GOT3 (cell line): ENCODE results near the gene MPPED1.

Source experiments
- DNase-seq: peaks from one replicate; lab custom pipeline; 2025; ENCODE audit warnings: mixed read lengths; lab: John Stamatoyannopoulos, UW

MPPED1 gene

DNA sequence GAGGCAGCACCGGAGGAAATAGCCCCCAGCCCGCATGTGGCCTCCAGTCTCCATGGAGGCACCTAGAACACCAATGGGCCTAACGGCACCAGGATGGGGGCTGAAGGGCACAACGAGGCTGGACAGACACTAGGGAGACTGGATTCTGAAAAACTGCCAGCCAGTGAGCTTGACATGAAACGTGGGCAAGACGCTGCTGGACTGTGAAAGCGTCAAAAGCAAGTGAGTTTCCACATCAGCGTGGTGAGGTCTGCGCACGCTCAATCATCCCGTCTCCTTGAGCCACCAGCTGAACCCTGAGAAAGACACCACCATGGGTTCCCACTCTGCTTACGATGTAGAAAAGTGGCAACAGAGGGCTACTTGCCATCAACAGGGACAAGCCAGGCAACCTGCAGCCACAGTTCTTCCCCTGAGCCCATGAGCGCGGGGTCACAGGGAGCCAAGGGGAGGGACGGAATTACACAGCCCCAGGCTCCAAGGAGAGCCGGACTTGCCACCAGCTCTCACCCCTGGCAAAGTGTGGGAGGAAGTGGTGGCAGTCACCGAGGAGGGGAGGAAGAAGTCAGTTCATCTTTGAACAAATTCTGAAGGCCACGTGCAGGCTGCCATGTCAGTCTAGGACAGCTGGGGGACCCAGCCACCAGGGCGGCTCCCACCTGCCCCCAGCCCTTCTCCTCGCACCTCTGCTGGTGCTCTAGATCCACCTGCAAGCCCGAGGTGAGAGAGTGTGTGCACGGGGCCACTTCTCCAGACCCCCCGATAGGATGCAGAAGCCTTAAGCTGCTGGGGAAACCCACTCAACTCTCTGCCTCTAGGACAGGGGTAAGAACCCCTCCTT lies 131.1 kb downstream of the MPPED1 start:
- DNase-seq: no peak

- no peak for DNase-seq
Observed at GRCh38 chr22:43543522-43544288, 131.9 kb downstream of the MPPED1 start.

GRCh38 chr22:43544289-43544673 lies 132.5 kb downstream of the MPPED1 start:
- DNase-seq: no peak

DNA sequence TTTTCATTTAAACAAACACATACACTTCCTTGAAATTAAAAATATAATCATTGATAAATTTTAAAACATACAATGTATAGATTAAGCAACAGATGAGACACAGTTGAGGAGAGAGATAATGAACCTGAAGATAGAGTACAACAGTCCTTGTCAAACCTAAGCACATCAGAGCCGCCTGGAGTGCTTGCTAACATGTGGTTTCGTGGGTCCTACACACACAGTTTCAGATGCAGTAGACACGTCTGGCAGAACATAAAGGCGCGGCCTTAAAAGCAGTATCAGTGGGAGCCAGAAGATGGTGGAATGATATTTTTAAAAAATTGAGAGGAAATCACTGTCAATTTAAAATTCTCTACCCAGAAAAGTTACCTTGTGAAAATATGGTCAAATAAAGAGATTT lies 134.4 kb downstream of the MPPED1 start:
- no peak for DNase-seq

- DNase-seq: no peak
Observed at GRCh38 chr22:43550024-43550620, 138.3 kb downstream of the MPPED1 start.

GRCh38 chr22:43550672-43551071 lies 138.9 kb downstream of the MPPED1 start:
- DNase-seq: no peak

GRCh38 chr22:43553451-43554258 lies 141.8 kb downstream of the MPPED1 start:
- no peak for DNase-seq

DNA sequence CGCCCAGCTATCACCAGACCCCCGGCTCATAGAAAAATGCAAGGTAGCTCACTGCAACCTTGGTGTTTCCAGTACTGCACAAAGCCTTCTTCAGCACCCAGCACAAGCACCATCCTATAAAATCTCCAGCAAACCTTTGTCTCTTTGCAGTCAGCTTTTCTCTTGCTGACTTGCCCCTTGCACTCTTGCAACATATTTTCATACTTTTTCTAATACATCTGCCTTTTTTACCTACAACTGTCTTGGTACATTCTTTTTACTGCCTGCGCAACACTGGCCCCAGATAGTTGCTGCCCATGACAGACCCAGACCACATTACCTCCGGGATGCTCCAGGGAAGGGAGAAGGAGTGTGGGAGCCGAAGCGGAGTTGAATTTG lies 142.4 kb downstream of the MPPED1 start:
- no peak for DNase-seq

DNA sequence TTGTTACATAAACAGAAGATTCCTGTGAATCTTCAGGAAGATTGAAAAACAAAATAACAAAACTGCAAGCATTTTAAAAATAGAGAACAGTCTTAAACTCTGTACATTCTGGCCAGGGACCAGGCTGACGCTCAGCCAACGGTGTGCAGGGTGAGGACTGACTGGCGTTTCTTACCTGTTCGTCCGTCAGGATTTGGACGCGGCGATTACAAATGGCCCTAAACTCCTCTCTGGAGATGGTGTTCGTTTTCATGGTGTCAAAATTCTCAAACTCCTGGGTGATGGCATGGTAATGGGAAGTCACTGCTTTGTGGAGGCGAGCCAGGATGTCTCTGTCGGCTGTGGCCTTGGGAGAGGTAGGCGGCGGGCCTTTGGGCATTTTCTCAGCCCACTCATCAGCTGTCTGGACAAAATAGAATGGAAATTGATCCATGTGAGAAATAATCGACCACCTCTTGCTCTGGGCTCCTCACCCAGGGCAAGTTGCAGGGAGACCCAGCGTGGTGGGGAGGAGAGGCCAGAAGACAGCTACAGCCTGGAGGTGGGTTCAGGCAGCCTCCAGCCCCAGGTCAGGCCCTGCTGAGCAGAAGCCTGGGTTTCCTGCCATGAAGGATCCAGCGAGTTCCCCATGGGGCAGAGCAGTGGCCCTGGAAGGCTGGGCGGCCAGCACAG lies 143.0 kb downstream of the MPPED1 start:
- no peak for DNase-seq

- no peak for DNase-seq
Observed at GRCh38 chr22:43555561-43556515, 144.0 kb downstream of the MPPED1 start.
